ENCODE data around the gene TMC7.

The TMC7 gene

DNA sequence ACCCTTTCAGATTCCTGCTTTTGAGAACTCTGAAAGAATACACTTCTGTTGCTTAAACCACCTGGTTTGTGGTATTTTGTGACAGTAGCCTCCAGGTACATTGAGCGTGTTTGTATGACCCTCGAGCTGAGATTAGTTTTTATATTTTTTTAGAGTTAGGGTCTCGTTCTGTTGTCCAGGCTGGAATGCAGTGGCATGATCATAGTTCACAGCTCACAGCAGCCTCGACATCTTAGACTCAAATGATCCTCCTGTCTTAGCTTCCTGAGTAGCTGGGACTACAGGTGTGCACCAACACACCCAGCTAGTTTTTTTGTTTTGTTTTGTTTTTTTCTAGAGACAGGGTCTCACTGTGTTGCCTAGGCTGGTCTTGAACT lies 125.5 kb downstream of the TMC7 start:
- H3K9me3 ChIP-seq (ENCODE audit: low read length) = no peaks in the 10 kb centered on the region
- no peak overlapping the region for H3K9ac ChIP-seq (ENCODE audit: low read length)
- no peaks in the 10 kb centered on the region for H3K36me3 ChIP-seq (ENCODE audit: insufficient read depth, low read length)
- no peak overlapping the region for H3K27ac ChIP-seq (ENCODE audit: low read depth, low read length)
- H3K4me1 ChIP-seq (ENCODE audit: insufficient read depth, low read length) = no peaks in the 10 kb centered on the region
- H3K4me3 ChIP-seq (ENCODE audit: low read depth in 1 of 2, low read length in 2 of 2) = no peak overlapping the region
- H3K27me3 ChIP-seq (ENCODE audit: control insufficient read depth in 1 of 2, insufficient read depth in 2 of 2, low read length in 2 of 2) = no peaks in the 10 kb centered on the region

DNA sequence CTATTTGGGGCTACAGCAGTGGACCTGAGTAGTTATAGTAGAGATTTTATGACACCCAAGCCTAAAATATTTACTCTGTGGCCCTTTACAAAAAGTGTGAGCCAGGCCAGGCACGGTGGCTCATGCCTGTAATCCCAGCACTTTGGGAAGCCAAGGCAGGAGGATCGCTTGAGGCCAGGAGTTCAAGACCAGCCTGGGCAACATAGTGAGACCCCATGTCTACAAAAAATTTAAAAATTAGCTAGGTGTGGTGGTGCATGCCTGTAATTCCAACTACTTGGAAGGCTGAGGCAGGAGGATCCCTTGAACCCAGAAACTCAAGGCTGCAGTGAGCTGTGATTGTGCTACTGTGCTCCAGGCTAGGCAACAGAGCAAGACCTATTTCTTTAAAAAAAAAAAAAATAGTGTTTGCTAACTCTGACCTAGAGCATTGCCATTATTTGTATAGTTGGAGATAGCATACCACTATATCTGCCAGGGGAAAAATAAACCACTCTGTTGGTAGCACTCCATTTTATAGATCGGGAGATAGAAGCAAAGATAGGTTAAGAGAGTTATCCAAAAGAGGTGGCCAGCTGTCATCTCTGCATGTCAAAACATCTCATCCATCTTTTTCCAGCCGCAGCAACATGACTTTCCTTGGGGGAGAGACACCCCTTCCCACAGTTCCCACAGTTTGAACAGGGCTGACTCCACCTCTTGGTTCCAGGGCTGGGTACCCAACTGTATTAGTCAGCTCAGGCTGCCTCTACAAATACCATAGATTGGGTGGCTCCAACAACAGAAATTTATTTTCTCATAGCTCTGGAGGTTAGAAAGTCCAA lies 127.0 kb downstream of the TMC7 start:
- no peak overlapping the region for H3K9ac ChIP-seq (ENCODE audit: low read length)
- no peaks in the 10 kb centered on the region for H3K27me3 ChIP-seq (ENCODE audit: control insufficient read depth in 1 of 2, insufficient read depth in 2 of 2, low read length in 2 of 2)
- no peaks in the 10 kb centered on the region for H3K9me3 ChIP-seq (ENCODE audit: low read length)
- peaks cover 8% of the 10 kb centered on the region for H3K36me3 ChIP-seq (ENCODE audit: insufficient read depth, low read length)
- H3K27ac ChIP-seq (ENCODE audit: low read depth, low read length) = no peak overlapping the region
- H3K4me3 ChIP-seq (ENCODE audit: low read depth in 1 of 2, low read length in 2 of 2) = no peak overlapping the region
- peaks cover 8% of the 10 kb centered on the region for H3K4me1 ChIP-seq (ENCODE audit: insufficient read depth, low read length)

DNA sequence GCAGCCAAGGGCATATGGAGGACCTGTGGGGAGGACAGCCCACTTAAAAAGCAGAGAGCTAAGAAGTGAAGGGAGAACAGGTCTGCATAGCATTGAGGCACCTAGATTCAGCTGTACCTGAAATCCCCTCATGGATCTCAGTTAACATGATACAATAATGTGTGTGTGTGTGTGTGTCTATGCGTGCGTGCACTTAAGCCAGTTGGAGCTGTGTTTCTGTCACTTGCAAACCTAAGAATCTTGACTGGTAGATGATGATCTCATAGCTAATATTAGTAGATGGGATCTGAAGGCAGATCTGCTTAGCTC lies 128.3 kb downstream of the TMC7 start:
- peaks cover 13% of the 10 kb centered on the region for H3K36me3 ChIP-seq (ENCODE audit: insufficient read depth, low read length)
- no peak overlapping the region for H3K4me3 ChIP-seq (ENCODE audit: low read depth in 1 of 2, low read length in 2 of 2)
- H3K4me1 ChIP-seq (ENCODE audit: insufficient read depth, low read length) = peaks cover 21% of the 10 kb centered on the region
- no peaks in the 10 kb centered on the region for H3K9me3 ChIP-seq (ENCODE audit: low read length)
- H3K9ac ChIP-seq (ENCODE audit: low read length) = no peak overlapping the region
- no peak overlapping the region for H3K27ac ChIP-seq (ENCODE audit: low read depth, low read length)
- no peaks in the 10 kb centered on the region for H3K27me3 ChIP-seq (ENCODE audit: control insufficient read depth in 1 of 2, insufficient read depth in 2 of 2, low read length in 2 of 2)

All from muscle layer of colon (tissue), 2 donors.